Pancreas (tissue), 10 donors: Measurements from ENCODE around the gene CNGA2. TPM values are rescaled to one million over a fixed set of nuclear protein-coding genes. Genes with fewer than 3 reads are reported as not detected.

Experiments used
- ATAC-seq, 4 donors: fragments of 200-7000 bp; cut with Tn5 transposase; one replicate each; pipeline versions ENCODE4 v1.8.0 to v1.9.1; 2020; ENCODE audit warnings: mild to moderate bottlenecking in 4 of 4, moderate library complexity in 4 of 4
- DNase-seq, 6 donors: peaks; one replicate each; pipeline ENCODE4 v3.0.0-alpha.2; 2020
- FAIRE-seq: peaks from 2 replicates; lab custom pipeline; 2012; peaks lifted over from hg19 to GRCh38; lab: Jason Lieb, UNC
- H3K27ac ChIP-seq, 4 donors: fragments of 200-600 bp; sonication (generic); 1 replicate in 3 of 4; 2 replicates in 1 of 4; pipeline versions ENCODE4 v1.5.0 to v1.8.0; 2020
- H3K27me3 ChIP-seq, 4 donors: fragments of 200-600 bp; one replicate each; pipeline ENCODE4 v1.8.0; 2021
- H3K36me3 ChIP-seq, 3 donors: fragments of 200-600 bp; sonication (generic) in 1 of 3; one replicate each; pipeline versions ENCODE4 v1.5.0 to v1.8.0; 2020 to 2021
- H3K4me1 ChIP-seq, 3 donors: fragments of 200-600 bp; one replicate each; pipeline ENCODE4 v1.8.0; 2021
- H3K4me3 ChIP-seq, 4 donors: fragments of 200-600 bp; sonication (generic) in 2 of 4; one replicate each; pipeline versions ENCODE4 v1.5.0 to v1.8.0; 2020 to 2021
- H3K9me3 ChIP-seq, 4 donors: fragments of 200-600 bp; one replicate each; pipeline ENCODE4 v1.8.0; 2021
- CTCF ChIP-seq, 4 donors: fragments of 200-600 bp; sonication (generic) in 3 of 4; IDR thresholded peaks; one replicate each; pipeline versions ENCODE4 v1.5.0 to v1.8.0; 2021; ENCODE audit warnings: antibody characterized with exemption in 4 of 4
- WGBS, 2 donors: extraction: QIAGEN DNeasy Blood & Tissue Kit; methylation state at CpG; one replicate each; pipeline ENCODE4 v1.1.7; 2013; 5-methylcytosine and 5-hydroxymethylcytosine counted together
- intact Hi-C, 3 donors: fragments of 100-400 bp; cut with DNase I; formaldehyde crosslinking; loops; one replicate each; pipeline versions ENCODE4 v1.11.1 to v1.14.2; 2022
- polyA plus RNA-seq, 2 donors: library from polyadenylated mRNA; stranded (reverse); fragments of 200-250 nt; gene quantifications; one replicate each; pipeline ENCODE4 v1.2.3, GENCODE V29; 2013
- total RNA-seq, 6 donors: library from RNA; stranded (reverse); fragmentation: NEBNext Ultra II Directional in 4 of 6; extraction: Animal tissue kit (Norgen Biotek cat#: 25700) in 4 of 6; gene quantifications; one replicate each; pipeline versions ENCODE4 v1.2.1 to v1.2.4, GENCODE V29; 2021 to 2023
- donor health status: healthy with polysubstance abuse.
- donor health status: DM: no; HTN: no; CAD: no; lungs with moderate emphysema.
- donor health status: DM: no; HTN: no; CAD: no.
- donor health status: control.
- donor health status: control.
- donor health status: Bipolar disorder and iron deficiency.
- donor health status: DM: yes; HTN: yes; CAD: no.
- donor health status: DM: no; HTN: no; CAD: no.
- donor health status: DM: no; HTN: no; CAD: no.
- donor health status: DM: yes; HTN: yes; CAD: no.

CNGA2 gene
- total and polyA plus RNA-seq, 8 donors = not detected

GRCh38 chrX:151753313-151754046, 18.9 kb downstream of the CNGA2 start:
- Histone ChIP-seq H3K27ac (no peak overlapping the region), H3K36me3 (no peaks in the 10 kb centered on the region), H3K4me1 (no peaks in the 10 kb centered on the region), H3K9me3 (no peaks in the 10 kb centered on the region), H3K4me3 (no peak overlapping the region), H3K27me3 (peaks cover 0 to 21% (median 0%) of the 10 kb centered on the region in 4 donors)
- FAIRE-seq (no peak), ATAC-seq (peak; percentile 94 to 98 (median 96)), DNase-seq (peak; percentile 22 to 85 (median 66))
- TF ChIP-seq CTCF (IDR thresholded peaks at IDR 0.05) = peak; percentile 64 to 87 (median 86)
- WGBS, 2 donors = 6 to 7% methylated on average over 22 of the region's 22 CpGs
- intact Hi-C loops = loop anchor here in 2 of 3 donors (5.0 to 10.0 kb wide), 3 partner anchors 879 to 1061 kb away; partner anchors contain the start of gene GABRQ (in 1 of the 2)

- Histone ChIP-seq H3K9me3 (no peaks in the 10 kb centered on the region), H3K4me3 (no peak overlapping the region), H3K27ac (no peak overlapping the region), H3K27me3 (peaks cover 0 to 16% (median 0%) of the 10 kb centered on the region in 4 donors), H3K4me1 (no peaks in the 10 kb centered on the region), H3K36me3 (no peaks in the 10 kb centered on the region)
- ATAC-seq = peak; percentile 59 to 76 (median 74)
- FAIRE-seq = no peak
- intact Hi-C loops = loop anchor here in 2 of 3 donors (5.0 to 10.0 kb wide), 3 partner anchors 878 to 1061 kb away; partner anchors contain the start of gene GABRQ (in 1 of the 2)
- no peak for TF ChIP-seq CTCF (IDR thresholded peaks at IDR 0.05)
- WGBS, 2 donors = 43 to 44% methylated on average over 6 of the region's 6 CpGs
- DNase-seq = peak in 3 of 6 donors; percentile 19 to 63 (median 52)
These were observed 19.5 kb downstream of the CNGA2 start for GRCh38 chrX:151754047-151754429.

GRCh38 chrX:151754641-151755215, 20.2 kb downstream of the CNGA2 start:
- no peak for TF ChIP-seq CTCF (IDR thresholded peaks at IDR 0.05)
- no peaks in the 10 kb centered on the region for H3K4me1 ChIP-seq
- DNase-seq (no peak), FAIRE-seq (no peak), ATAC-seq (no peak)
- intact Hi-C loops = loop anchor here in 2 of 3 donors (5.0 to 10.0 kb wide), 3 partner anchors 878 to 1060 kb away; partner anchors contain the start of gene GABRQ (in 1 of the 2)
- WGBS, 2 donors = 75 to 77% methylated on average over 11 of the region's 11 CpGs
- H3K9me3 ChIP-seq = no peaks in the 10 kb centered on the region
- no peak overlapping the region for H3K4me3 ChIP-seq
- no peak overlapping the region for H3K27ac ChIP-seq
- no peaks in the 10 kb centered on the region for H3K36me3 ChIP-seq
- peaks cover 0 to 12% (median 0%) of the 10 kb centered on the region in 4 donors for H3K27me3 ChIP-seq

- DNase-seq = no peak
- TF ChIP-seq CTCF (IDR thresholded peaks at IDR 0.05) = no peak
- H3K27ac ChIP-seq = no peak overlapping the region
- ATAC-seq = no peak
- H3K36me3 ChIP-seq = no peaks in the 10 kb centered on the region
- H3K9me3 ChIP-seq = no peaks in the 10 kb centered on the region
- no peak for FAIRE-seq
- H3K4me3 ChIP-seq = no peak overlapping the region
- intact Hi-C loops = loop anchor here in 1 of 3 donors (10.0 kb wide), 1 partner anchor 1056 kb away; no protein-coding TSS in a partner anchor
- H3K4me1 ChIP-seq = no peaks in the 10 kb centered on the region
- peaks cover 0 to 4% (median 0%) of the 10 kb centered on the region in 4 donors for H3K27me3 ChIP-seq
- WGBS, 2 donors = 73 to 86% methylated on average over 11 of the region's 11 CpGs
These were observed 24.6 kb downstream of the CNGA2 start for GRCh38 chrX:151759041-151759708.
